GM21381 (cell line): ENCODE results near the gene IGSF1.
"Not testable (repeated sequence)": the region's sequence is repeated elsewhere in the genome, so short reads cannot be mapped to it uniquely, and the experiment has no call there.

ENCODE experiments used
- ATAC-seq: cut with Tn5 transposase; IDR thresholded peaks from one replicate; pipeline ENCODE4 v1.9.1; 2021; ENCODE audit warnings: mild to moderate bottlenecking, moderate library complexity; ENCODE audit not compliant: unreplicated experiment

Gene IGSF1

GRCh38 chrX:131273011-131273410 is 16.1 kb downstream of the IGSF1 start:
- no peak for ATAC-seq

- no peak for ATAC-seq
These were observed 17.3 kb downstream of the IGSF1 start for GRCh38 chrX:131271826-131272225.

GRCh38 chrX:131271274-131271673 is 17.8 kb downstream of the IGSF1 start:
- ATAC-seq = no peak

- ATAC-seq = no peak
These were observed 19.0 kb downstream of the IGSF1 start for GRCh38 chrX:131270080-131270479.

- ATAC-seq = no peak
These were observed 24.4 kb downstream of the IGSF1 start for GRCh38 chrX:131264665-131265064.

- no peak for ATAC-seq
These were observed 25.1 kb downstream of the IGSF1 start for GRCh38 chrX:131264053-131264452.

GRCh38 chrX:131262738-131263679 is 26.1 kb downstream of the IGSF1 start:
- ATAC-seq = no peak

GRCh38 chrX:131262200-131262599 is 26.9 kb downstream of the IGSF1 start:
- no peak for ATAC-seq

GRCh38 chrX:131257367-131257766 is 31.7 kb downstream of the IGSF1 start:
- no peak for ATAC-seq

GRCh38 chrX:131250984-131251738 is 37.9 kb downstream of the IGSF1 start:
- ATAC-seq = not testable (repeated sequence)

GRCh38 chrX:131239057-131239456 is 50.0 kb downstream of the IGSF1 start:
- ATAC-seq = no peak

GRCh38 chrX:131237363-131237762 is 51.7 kb downstream of the IGSF1 start:
- no peak for ATAC-seq

- no peak for ATAC-seq
These were observed 53.1 kb downstream of the IGSF1 start for GRCh38 chrX:131235768-131236545.

- ATAC-seq = no peak
These were observed 61.5 kb downstream of the IGSF1 start for GRCh38 chrX:131227608-131228007.

- ATAC-seq = no peak
These were observed 62.5 kb downstream of the IGSF1 start for GRCh38 chrX:131226591-131226990.

GRCh38 chrX:131225078-131225477 is 64.0 kb downstream of the IGSF1 start:
- no peak for ATAC-seq
